WTC11 (cell line): ENCODE results near the gene CRAMP1. TPM values are rescaled to one million over a fixed set of nuclear protein-coding genes. Genes with fewer than 3 reads are reported as not detected.

ENCODE experiments used
- ATAC-seq: fragments of 200-7000 bp; cut with Tn5 transposase; 2 replicates; pipeline ENCODE4 v1.10.0; 2021; ENCODE audit warnings: mild to moderate bottlenecking, moderate library complexity
- CTCF ChIA-PET: fragments of 300-600 bp; sonication (Branson Sonifier 250); formaldehyde crosslinking; loops from one replicate; lab custom pipeline; 2021; ENCODE audit warnings: antibody characterized with exemption; lab: Charles Lee
- POLR2A ChIA-PET: fragments of 350-600 bp; sonication (Branson Sonifier 250); formaldehyde crosslinking; loops from one replicate; lab custom pipeline; 2021; ENCODE audit warnings: antibody characterized with exemption; lab: Charles Lee
- DNase-seq: peaks from one replicate; pipeline ENCODE4 v3.0.0; 2021; ENCODE audit warnings: low spot score
- H3K27ac Mint-ChIP-seq: 2 replicates; pipeline ENCODE4 v1.8.0; 2021; ENCODE audit warnings: mixed read lengths
- H3K27me3 Mint-ChIP-seq: 2 replicates; pipeline ENCODE4 v1.8.0; 2021; ENCODE audit warnings: low read depth, mild to moderate bottlenecking, moderate library complexity, mixed read lengths
- H3K36me3 Mint-ChIP-seq: 2 replicates; pipeline ENCODE4 v1.8.0; 2021; ENCODE audit warnings: mixed read lengths
- H3K4me1 Mint-ChIP-seq: 2 replicates; pipeline ENCODE4 v1.8.0; 2022; ENCODE audit warnings: mixed read lengths
- H3K4me3 Mint-ChIP-seq: 2 replicates; pipeline ENCODE4 v1.8.0; 2021; ENCODE audit warnings: mild to moderate bottlenecking, moderate library complexity, mixed read lengths
- H3K9me3 Mint-ChIP-seq: 2 replicates; pipeline ENCODE4 v1.8.0; 2021; ENCODE audit warnings: mixed read lengths
- CBFB ChIP-seq: sonication (generic); formaldehyde crosslinking; IDR thresholded peaks from 2 replicates; pipeline ENCODE4 v1.8.1; 2022; ENCODE audit warnings: mild to moderate bottlenecking, low read depth, missing genetic modification reagents
- ELF4 ChIP-seq: sonication (generic); formaldehyde crosslinking; IDR thresholded peaks from 2 replicates; pipeline ENCODE4 v1.8.1; 2022; ENCODE audit warnings: low read depth, mild to moderate bottlenecking, moderate library complexity, missing genetic modification reagents
- ESRRA ChIP-seq: sonication (generic); formaldehyde crosslinking; IDR thresholded peaks from 2 replicates; pipeline ENCODE4 v1.8.1; 2022; ENCODE audit warnings: mild to moderate bottlenecking, missing genetic modification reagents, borderline replicate concordance
- GTF2I ChIP-seq: fragments of 250-450 bp; sonication (Bioruptor Pico); conservative IDR thresholded peaks from 2 replicates; pipeline ENCODE4 v1.4.0; 2021; ENCODE audit warnings: mild to moderate bottlenecking
- JUN ChIP-seq: sonication (generic); formaldehyde crosslinking; IDR thresholded peaks from 2 replicates; pipeline ENCODE4 v1.8.0; 2023; ENCODE audit warnings: mild to moderate bottlenecking, missing genetic modification reagents
- NR2C2 ChIP-seq: sonication (generic); formaldehyde crosslinking; IDR thresholded peaks from 2 replicates; pipeline ENCODE4 v1.8.0; 2022; ENCODE audit warnings: mild to moderate bottlenecking, missing genetic modification reagents
- SMAD4 ChIP-seq: sonication (generic); formaldehyde crosslinking; IDR thresholded peaks from 2 replicates; pipeline ENCODE4 v1.8.0; 2022; ENCODE audit warnings: mild to moderate bottlenecking, missing genetic modification reagents
- SP1 ChIP-seq: sonication (generic); formaldehyde crosslinking; conservative IDR thresholded peaks from 2 replicates; pipeline ENCODE4 v1.8.1; 2022; ENCODE audit warnings: missing genetic modification reagents
- ZNF138 ChIP-seq: sonication (generic); formaldehyde crosslinking; conservative IDR thresholded peaks from 2 replicates; pipeline ENCODE4 v1.8.1; 2022; ENCODE audit warnings: mild to moderate bottlenecking, moderate library complexity, missing genetic modification reagents
- ZNF232 ChIP-seq: sonication (generic); formaldehyde crosslinking; IDR thresholded peaks from 2 replicates; pipeline ENCODE4 v1.8.0; 2022; ENCODE audit warnings: mild to moderate bottlenecking, missing genetic modification reagents
- ZNF396 ChIP-seq: fragments of 250-450 bp; sonication (Bioruptor Pico); IDR thresholded peaks from 2 replicates; pipeline ENCODE4 v1.8.0; 2021; ENCODE audit warnings: mild to moderate bottlenecking, moderate library complexity, borderline replicate concordance
- ZNF416 ChIP-seq: fragments of 250-450 bp; sonication (Bioruptor Pico); IDR thresholded peaks from 2 replicates; pipeline ENCODE4 v1.9.0; 2021; ENCODE audit warnings: mild to moderate bottlenecking, inconsistent platforms
- total RNA-seq: library from RNA; stranded (reverse); gene quantifications from 3 replicates; pipeline ENCODE4 v1.2.3, GENCODE V29; 2021
- TF ChIP-seq, protein P1 (sequence below): sonication (generic); formaldehyde crosslinking; IDR thresholded peaks from 2 replicates; pipeline ENCODE4 v1.8.0; 2023; ENCODE audit warnings: missing genetic modification reagents
- TF ChIP-seq, protein P2 (sequence below): sonication (generic); formaldehyde crosslinking; IDR thresholded peaks from 2 replicates; pipeline ENCODE4 v1.8.0; 2022; ENCODE audit warnings: mild to moderate bottlenecking, missing genetic modification reagents
- TF ChIP-seq, protein P3 (sequence below): fragments of 250-450 bp; sonication (Bioruptor Pico); IDR thresholded peaks from 2 replicates; pipeline ENCODE4 v1.9.0; 2021; ENCODE audit warnings: moderate library complexity, mild to moderate bottlenecking, inconsistent platforms, borderline replicate concordance
- TF ChIP-seq, protein P4 (sequence below): sonication (generic); formaldehyde crosslinking; IDR thresholded peaks from 2 replicates; pipeline ENCODE4 v1.8.1; 2023; ENCODE audit warnings: mild to moderate bottlenecking, missing genetic modification reagents
- TF ChIP-seq, protein P5 (sequence below): fragments of 250-450 bp; sonication (Bioruptor Pico); conservative IDR thresholded peaks from 2 replicates; pipeline ENCODE4 v1.9.0; 2021; ENCODE audit warnings: mild to moderate bottlenecking
- TF ChIP-seq, protein P6 (sequence below): sonication (generic); formaldehyde crosslinking; IDR thresholded peaks from 2 replicates; pipeline ENCODE4 v1.8.0; 2022; ENCODE audit warnings: mild to moderate bottlenecking, missing genetic modification reagents
- TF ChIP-seq, protein P7 (sequence below): sonication (generic); formaldehyde crosslinking; conservative IDR thresholded peaks from 2 replicates; pipeline ENCODE4 v1.8.1; 2022; ENCODE audit warnings: mild to moderate bottlenecking, missing genetic modification reagents
- TF ChIP-seq, protein P8 (sequence below): fragments of 250-450 bp; sonication (Bioruptor Pico); IDR thresholded peaks from 2 replicates; pipeline ENCODE4 v1.9.0; 2021; ENCODE audit warnings: mild to moderate bottlenecking

The CRAMP1 gene
- total RNA-seq, 1 experiment from 2014 or later = 27.4 TPM

DNA sequence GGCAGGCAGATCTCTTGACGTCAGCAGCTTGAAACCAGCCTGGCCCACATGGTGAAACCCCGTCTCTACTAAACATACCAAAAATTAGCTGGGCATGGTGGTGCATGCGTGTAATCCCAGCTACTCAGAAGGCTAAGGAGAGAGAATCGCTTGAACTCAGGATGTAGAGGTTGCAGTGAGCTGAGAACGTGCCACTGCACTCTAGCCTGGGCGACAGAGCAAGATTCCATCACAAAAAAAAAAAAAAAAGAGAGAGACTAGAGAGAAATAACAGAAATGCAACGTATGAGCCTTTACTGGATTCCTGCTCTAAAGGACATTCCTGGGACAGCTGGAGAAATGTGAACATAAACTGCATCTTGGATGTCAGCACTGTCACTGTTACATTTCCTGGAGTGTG lies 11.1 kb upstream of the CRAMP1 start:
- ChIA-PET POLR2A (no interaction called here), CTCF (interaction anchor here (0.6 kb wide), 1 partner anchor 16 kb away, joined by 3 read pairs; no protein-coding TSS in a partner anchor)
- H3K9me3 Mint-ChIP-seq = peaks cover 23% of the 10 kb centered on the region
- DNase-seq = no peak
- no peak for ATAC-seq
- no peak overlapping the region for H3K4me3 Mint-ChIP-seq
- H3K27ac Mint-ChIP-seq = no peak overlapping the region
- H3K36me3 Mint-ChIP-seq = peaks cover 45% of the 10 kb centered on the region
- H3K4me1 Mint-ChIP-seq = no peaks in the 10 kb centered on the region
- TF ChIP-seq NR2C2 (CRISPR knock-in tag) = no peak
- TF ChIP-seq SP1 (CRISPR knock-in tag) = no peak
- TF ChIP-seq, protein P1, sequence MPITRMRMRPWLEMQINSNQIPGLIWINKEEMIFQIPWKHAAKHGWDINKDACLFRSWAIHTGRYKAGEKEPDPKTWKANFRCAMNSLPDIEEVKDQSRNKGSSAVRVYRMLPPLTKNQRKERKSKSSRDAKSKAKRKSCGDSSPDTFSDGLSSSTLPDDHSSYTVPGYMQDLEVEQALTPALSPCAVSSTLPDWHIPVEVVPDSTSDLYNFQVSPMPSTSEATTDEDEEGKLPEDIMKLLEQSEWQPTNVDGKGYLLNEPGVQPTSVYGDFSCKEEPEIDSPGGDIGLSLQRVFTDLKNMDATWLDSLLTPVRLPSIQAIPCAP (CRISPR knock-in tag) = no peak
- TF ChIP-seq, protein P2, sequence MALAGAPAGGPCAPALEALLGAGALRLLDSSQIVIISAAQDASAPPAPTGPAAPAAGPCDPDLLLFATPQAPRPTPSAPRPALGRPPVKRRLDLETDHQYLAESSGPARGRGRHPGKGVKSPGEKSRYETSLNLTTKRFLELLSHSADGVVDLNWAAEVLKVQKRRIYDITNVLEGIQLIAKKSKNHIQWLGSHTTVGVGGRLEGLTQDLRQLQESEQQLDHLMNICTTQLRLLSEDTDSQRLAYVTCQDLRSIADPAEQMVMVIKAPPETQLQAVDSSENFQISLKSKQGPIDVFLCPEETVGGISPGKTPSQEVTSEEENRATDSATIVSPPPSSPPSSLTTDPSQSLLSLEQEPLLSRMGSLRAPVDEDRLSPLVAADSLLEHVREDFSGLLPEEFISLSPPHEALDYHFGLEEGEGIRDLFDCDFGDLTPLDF = no peak
- TF ChIP-seq ZNF232 = no peak
- no peak for TF ChIP-seq ZNF416 (CRISPR knock-in tag)
- TF ChIP-seq, protein P3, sequence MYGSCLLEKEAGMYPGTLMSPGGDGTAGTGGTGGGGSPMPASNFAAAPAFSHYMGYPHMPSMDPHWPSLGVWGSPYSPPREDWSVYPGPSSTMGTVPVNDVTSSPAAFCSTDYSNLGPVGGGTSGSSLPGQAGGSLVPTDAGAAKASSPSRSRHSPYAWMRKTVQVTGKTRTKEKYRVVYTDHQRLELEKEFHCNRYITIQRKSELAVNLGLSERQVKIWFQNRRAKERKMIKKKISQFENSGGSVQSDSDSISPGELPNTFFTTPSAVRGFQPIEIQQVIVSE (CRISPR knock-in tag) = no peak
- no peak for TF ChIP-seq ESRRA (CRISPR knock-in tag)
- TF ChIP-seq SMAD4 = no peak
- TF ChIP-seq CBFB (CRISPR knock-in tag) = no peak
- no peak for TF ChIP-seq ZNF138
- TF ChIP-seq, protein P4, sequence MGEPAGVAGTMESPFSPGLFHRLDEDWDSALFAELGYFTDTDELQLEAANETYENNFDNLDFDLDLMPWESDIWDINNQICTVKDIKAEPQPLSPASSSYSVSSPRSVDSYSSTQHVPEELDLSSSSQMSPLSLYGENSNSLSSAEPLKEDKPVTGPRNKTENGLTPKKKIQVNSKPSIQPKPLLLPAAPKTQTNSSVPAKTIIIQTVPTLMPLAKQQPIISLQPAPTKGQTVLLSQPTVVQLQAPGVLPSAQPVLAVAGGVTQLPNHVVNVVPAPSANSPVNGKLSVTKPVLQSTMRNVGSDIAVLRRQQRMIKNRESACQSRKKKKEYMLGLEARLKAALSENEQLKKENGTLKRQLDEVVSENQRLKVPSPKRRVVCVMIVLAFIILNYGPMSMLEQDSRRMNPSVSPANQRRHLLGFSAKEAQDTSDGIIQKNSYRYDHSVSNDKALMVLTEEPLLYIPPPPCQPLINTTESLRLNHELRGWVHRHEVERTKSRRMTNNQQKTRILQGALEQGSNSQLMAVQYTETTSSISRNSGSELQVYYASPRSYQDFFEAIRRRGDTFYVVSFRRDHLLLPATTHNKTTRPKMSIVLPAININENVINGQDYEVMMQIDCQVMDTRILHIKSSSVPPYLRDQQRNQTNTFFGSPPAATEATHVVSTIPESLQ (CRISPR knock-in tag) = no peak
- no peak for TF ChIP-seq ELF4 (CRISPR knock-in tag)
- TF ChIP-seq ZNF396 (CRISPR knock-in tag) = no peak
- TF ChIP-seq, protein P5, sequence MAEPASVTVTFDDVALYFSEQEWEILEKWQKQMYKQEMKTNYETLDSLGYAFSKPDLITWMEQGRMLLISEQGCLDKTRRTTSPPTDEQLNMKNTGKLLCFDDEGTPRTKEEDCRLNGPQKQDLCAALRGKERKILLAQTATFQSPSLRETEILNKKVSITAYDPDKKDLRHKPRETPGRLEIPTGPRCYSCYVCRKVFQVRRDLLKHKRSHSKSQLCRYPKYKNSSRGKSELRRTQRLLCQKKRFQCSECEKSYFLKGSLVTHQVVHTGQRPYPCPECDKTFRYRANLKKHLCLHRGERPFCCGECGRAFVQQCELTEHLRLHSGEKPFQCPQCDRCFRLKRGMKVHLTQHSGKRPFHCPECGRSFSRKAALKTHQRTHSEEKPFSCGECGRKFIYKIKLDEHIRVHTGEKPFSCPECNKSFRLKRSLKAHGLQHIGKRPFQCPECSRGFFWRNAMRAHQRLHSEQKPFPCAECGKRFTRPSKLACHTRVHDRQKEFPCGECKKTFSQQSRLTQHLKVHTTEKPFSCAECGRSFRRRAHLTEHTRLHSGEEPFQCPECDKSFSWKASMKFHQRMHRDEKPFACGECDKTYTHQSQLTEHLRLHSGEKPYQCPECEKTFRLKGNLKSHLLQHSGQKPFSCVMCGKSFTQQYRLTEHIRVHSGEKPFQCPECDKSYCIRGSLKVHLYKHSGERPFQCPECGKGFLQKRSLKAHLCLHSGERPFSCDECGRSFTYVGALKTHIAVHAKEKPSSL (CRISPR knock-in tag) = no peak
- no peak for TF ChIP-seq GTF2I (CRISPR knock-in tag)
- TF ChIP-seq JUN (CRISPR knock-in tag) = no peak
- TF ChIP-seq, protein P6, sequence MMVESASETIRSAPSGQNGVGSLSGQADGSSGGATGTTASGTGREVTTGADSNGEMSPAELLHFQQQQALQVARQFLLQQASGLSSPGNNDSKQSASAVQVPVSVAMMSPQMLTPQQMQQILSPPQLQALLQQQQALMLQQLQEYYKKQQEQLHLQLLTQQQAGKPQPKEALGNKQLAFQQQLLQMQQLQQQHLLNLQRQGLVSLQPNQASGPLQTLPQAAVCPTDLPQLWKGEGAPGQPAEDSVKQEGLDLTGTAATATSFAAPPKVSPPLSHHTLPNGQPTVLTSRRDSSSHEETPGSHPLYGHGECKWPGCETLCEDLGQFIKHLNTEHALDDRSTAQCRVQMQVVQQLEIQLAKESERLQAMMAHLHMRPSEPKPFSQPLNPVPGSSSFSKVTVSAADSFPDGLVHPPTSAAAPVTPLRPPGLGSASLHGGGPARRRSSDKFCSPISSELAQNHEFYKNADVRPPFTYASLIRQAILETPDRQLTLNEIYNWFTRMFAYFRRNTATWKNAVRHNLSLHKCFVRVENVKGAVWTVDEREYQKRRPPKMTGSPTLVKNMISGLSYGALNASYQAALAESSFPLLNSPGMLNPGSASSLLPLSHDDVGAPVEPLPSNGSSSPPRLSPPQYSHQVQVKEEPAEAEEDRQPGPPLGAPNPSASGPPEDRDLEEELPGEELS (CRISPR knock-in tag) = no peak
- TF ChIP-seq, protein P7, sequence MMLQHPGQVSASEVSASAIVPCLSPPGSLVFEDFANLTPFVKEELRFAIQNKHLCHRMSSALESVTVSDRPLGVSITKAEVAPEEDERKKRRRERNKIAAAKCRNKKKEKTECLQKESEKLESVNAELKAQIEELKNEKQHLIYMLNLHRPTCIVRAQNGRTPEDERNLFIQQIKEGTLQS = no peak
- TF ChIP-seq, protein P8, sequence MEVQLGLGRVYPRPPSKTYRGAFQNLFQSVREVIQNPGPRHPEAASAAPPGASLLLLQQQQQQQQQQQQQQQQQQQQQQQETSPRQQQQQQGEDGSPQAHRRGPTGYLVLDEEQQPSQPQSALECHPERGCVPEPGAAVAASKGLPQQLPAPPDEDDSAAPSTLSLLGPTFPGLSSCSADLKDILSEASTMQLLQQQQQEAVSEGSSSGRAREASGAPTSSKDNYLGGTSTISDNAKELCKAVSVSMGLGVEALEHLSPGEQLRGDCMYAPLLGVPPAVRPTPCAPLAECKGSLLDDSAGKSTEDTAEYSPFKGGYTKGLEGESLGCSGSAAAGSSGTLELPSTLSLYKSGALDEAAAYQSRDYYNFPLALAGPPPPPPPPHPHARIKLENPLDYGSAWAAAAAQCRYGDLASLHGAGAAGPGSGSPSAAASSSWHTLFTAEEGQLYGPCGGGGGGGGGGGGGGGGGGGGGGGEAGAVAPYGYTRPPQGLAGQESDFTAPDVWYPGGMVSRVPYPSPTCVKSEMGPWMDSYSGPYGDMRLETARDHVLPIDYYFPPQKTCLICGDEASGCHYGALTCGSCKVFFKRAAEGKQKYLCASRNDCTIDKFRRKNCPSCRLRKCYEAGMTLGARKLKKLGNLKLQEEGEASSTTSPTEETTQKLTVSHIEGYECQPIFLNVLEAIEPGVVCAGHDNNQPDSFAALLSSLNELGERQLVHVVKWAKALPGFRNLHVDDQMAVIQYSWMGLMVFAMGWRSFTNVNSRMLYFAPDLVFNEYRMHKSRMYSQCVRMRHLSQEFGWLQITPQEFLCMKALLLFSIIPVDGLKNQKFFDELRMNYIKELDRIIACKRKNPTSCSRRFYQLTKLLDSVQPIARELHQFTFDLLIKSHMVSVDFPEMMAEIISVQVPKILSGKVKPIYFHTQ (CRISPR knock-in tag) = no peak
- peaks cover 10% of the 10 kb centered on the region for H3K27me3 Mint-ChIP-seq
